Stimulated activated CD8-positive, alpha-beta memory T cell treated with anti-CD3 and anti-CD28 coated beads, Interleukin-15, amount 100 ng/mL, for 1 hour (primary cell): ENCODE data around the gene POU3F1.

ENCODE experiments used
- DNase-seq: peaks from one replicate; pipeline ENCODE4 v3.0.0-alpha.2; 2020; ENCODE audit warnings: low read depth

POU3F1 gene

DNA sequence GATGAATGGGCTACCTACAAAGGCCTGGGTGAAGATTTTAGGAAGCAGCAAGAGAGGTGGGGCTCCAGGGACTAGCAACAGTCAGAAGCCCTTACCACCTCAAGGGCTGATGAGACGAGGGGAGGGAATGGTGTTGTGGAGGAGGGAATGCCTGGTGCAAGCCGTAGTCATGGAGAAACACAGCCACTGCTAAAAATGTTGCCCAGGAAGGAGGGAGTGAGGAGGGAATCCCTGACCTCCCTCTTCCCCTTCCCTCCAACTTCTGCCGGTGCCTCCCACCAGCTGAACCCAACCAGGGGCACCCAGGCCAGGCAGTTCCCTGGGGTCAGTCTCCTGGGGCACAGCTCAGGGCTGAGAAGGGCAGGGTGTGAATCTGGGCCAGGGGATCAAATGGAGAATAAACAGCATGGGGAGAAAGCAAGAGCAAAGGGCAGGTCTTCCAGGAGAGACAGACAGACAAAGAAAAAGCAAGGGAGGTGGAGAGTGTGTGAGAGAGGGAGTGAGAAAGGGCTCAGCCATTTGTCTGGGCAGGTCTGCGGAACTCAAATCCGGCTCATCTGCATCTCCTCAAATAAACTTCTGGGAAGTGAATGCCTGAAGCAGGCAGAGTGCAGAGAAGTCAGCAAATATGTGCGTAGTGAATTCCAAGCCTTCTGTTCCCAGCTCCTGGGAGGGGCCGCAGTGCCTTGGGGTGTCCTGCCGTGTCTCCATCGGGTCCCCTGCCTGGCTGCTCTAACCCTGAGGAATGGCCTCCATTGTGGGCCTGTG is 27.1 kb upstream of the POU3F1 start:
- DNase-seq, result no peak

DNA sequence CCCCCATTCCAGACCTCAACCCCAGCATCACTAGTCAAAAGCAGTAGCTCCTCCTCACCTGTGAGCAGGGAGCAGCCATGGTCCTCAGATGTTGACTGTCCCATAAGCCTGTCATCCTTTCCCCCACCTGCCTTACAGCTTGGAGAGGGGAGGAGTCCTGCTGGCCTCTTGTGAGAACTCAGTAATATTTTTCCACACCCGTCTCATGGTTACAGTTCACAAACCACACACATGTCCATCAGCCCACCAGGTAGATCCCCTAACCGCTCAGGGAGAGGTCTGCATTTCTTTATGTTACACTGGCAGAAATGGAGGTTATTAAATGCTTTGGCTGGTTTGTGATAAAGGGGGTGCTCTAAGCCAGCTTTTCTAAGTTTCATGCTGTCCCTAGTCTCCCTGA is 26.3 kb upstream of the POU3F1 start:
- DNase-seq, result no peak

DNA sequence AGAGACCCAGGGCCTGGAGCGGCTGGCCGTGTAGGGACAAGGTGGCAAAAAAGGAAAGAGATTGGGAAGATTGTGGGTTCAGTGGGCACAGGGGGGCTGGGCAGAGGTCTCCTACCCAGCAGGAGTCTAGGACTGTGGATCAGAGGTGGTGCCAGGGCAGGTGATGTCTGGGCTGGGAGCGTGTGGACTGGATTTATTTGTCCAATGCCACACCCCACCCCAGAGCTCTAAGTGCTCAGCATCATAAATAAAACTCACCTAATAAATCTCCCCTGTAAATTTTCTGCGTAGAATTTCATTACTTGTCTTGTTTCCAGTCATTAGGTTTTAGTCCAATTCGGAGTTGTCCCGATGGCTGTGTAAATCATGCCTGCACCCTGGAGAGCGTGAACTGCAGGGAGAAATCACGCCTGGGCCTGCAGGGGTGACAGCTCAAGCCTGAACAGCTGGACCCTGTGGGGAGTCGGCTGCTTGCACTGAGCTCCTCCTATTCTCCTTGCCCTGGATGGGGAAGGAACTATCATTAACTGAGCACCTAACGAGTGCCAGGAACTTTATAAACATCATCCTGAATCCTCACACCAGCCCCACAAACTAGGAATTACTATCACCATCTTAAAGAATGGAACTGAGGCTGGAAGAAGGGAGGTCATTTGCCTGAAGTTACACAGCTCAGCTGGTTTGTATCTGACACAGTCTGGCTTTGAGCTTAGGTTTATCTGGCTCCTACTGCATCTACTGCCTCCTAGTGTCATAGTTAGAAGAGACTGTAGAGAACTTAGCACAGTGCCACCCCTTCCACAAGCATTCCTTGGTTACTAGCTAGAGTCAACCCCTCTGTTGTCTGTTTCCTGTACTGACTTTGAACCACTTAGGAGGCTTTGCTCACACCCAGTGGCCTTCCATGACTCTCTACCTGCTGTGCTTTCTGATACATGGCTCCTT is 25.0 kb upstream of the POU3F1 start:
- no peak for DNase-seq

DNA sequence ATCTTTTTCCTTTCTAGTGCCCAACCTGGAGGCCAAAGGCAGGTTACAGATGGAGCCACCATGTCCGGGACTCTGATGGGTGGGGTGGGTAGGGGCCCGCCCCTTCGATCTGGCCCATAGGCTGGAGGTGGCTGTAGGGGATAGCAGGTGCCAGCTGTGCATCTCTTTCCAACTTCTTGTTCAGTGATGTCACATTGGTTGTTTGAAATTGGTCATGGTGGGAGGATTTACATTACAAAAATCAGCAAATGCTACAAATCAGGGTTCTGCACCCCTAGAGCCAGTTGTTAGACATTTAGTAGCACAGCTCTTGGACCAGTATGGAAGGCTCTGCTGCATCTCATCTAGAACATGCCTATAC is 22.4 kb upstream of the POU3F1 start:
- no peak for DNase-seq

DNA sequence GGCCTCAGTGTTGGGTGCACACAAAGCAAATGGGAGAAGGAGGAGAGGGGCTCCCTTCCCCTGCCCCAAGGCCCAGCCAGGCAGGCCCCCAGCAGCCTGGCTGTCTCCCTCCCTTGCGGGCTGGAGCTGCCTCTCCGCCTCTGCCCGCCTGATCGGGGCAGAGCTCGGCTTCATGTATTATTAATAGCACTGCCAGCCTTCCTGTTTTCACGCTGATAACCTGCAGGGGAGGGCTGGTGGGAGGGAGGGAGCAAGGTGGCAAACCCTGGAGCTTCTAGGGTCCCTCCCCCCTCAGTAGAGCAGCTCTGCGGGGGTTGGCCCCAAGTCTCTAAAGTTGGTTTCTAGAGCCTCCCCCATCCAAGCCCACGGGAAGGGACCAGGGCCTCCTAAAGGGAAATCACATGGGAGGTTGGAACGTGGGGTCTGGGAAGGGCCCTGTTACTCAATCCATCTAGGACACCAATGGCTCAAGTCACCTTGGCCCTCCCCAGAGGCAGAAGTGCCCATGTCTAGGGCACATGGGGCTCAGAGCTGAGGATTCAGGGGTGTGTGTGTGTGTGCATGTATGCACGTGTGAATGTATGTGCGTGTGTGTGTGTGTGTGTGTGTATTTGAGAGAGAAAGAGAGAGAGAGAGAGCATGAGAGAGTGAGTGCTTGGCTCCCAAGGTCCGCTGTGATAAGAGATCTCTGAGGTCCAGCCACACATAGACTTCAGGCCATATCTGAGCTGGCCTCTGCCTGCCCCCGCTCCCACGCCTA is 21.8 kb upstream of the POU3F1 start:
- no peak for DNase-seq

DNA sequence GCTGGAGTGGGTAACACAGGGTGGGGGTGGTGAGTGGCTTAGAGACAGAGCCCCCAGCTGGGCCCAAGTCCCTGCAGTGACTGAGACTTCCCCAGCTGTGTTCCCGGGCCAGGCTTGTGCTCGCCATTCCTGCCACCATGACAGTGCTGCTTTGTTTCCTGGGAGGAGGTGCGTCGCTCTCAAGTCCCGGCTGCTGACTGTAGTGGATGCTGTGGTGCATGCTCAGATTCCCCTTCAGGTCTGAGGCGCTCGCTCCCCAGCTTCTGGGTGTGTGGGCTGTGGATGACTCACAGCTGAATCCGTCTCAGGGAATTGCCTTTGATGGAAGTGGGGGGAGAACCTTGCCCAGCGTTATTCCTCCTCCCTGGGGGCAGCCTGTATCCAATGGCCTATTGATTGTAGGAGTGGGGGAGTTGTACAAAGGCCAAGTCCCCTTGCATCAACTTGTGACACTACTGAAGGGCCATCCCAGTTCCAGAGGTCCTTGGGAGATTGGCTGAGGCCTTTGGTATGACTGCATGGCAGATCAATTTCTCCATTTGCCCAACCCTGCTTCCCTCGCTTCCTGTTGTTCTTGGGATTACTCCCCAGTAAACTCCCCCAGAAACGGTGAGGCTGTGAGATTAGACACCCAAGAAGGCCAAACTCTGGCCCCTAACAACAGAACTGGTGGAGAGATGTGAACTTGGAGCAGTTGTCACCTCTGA is 17.8 kb upstream of the POU3F1 start:
- no peak for DNase-seq

DNA sequence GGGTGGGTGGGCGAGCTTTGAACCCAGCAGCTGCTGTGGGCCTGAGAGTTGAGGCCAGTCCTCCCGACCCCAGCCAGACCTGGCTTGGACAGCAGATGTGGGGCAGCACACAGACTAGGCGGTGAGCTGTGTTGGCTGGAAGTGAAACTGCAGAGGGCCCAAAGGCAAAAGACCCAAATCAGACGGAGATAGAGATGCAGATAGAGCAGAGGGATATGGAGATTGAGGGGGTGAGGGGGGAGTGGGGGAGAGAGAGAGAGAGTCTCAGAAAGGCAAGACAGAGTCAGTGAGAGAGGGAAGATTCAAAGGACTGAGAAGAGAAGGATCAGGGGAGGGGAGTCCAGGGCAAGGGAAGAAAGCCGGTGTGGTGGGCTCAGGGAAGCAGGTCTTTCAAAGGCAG is 17.0 kb upstream of the POU3F1 start:
- no peak for DNase-seq

DNA sequence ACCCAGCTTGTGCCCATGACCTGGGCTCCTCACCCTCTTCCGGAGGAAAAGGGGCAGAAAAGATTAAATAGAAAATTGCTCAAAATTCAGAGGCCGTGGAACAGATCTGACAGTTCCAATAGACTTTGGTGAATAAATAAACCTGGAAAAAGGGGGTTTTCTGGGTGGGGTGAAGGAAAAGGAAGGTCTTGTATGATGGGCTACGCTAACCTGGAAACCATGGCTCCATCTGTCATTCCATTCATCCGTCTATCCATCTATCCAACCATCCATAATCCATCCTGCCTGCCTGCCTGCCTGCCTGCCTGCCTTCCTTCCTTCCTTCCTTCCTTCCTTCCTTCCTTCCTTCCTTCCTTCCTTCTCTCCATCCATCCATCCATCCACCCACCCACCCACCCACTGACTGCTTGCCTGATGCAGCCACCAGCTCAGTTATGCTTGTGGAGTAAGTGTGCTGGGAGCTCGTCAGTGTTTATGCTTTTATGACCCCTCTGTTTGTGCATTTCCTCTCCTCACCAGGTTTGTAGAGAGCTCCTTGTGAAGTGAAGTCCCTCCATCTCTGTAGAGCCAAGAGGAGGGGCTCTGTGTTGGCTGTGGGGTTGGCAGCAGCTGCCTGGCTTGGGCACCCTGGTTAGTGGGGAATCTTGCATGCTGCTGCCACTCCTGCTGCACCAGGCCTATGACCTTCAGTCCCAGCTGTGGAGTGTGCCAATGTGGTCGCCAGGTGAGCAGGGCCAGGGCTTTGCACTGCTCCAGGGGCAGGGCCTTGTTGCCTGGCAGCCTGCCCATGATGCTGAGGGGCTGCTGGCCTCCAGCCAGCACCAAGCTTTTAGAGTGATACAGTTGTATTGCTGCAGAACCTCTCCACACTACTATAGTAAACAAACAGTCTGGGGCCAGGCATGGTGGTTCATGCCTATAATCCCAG is 16.0 kb upstream of the POU3F1 start:
- no peak for DNase-seq

DNA sequence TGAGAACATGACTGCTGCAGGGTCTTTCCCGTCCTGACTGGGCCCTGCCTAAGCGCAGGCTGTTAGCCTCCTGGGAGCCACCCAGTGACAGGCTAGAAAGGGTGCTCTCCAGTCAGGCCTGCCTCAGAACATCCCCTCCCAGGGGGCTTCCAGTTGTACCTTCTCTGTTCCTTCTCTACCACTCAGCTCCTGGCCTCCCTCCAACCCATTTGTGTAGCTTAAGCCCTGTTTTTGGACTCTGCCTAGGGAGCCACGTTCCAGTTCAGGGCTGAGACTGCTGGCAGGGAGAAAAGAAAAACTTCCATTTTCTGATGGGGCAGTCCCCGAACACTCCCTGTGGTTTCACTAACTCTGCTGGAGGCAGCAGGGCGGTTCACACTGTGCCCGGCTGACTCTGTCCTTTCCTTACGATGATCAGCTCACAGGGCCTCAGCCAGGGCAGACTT is 15.3 kb upstream of the POU3F1 start:
- DNase-seq, result no peak

DNA sequence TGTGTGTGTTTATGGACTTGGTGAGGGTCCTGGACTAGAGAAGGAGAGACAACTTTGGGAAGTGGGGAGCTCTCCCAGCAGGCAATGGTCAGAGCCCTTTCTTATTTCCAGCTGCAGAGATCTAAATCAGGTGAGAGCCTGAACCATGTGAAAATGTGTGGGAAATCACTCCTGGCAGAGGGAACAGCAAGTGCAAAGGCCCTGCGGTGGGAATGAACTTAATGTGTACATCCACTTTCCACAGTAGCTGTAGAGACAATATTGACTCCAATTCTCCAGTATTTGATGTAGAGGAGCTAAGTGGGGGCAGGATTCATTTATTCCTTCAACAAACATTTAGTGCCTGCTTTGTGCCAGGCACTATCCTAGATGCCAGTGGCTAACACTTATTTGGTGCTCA is 14.7 kb upstream of the POU3F1 start:
- no peak for DNase-seq

DNA sequence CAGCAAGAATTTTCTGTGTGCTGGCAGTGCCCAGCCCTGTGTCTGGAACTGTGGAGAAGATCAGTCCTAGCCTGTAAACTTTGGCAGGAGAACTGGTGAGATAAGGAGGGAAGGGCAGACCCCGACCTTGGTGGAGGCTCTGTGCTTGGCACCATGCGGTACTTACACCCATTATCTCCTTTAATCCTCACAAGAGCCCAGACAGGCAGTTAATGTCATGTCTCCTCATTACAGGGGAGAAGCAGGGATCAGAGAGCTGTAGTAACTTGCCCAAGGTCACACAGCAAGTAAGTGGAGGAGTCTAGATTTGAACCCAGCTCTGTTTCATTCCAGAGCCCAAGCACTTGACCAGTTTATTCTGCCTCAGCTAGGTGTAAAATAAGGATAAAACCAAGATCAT is 13.9 kb upstream of the POU3F1 start:
- no peak for DNase-seq

DNA sequence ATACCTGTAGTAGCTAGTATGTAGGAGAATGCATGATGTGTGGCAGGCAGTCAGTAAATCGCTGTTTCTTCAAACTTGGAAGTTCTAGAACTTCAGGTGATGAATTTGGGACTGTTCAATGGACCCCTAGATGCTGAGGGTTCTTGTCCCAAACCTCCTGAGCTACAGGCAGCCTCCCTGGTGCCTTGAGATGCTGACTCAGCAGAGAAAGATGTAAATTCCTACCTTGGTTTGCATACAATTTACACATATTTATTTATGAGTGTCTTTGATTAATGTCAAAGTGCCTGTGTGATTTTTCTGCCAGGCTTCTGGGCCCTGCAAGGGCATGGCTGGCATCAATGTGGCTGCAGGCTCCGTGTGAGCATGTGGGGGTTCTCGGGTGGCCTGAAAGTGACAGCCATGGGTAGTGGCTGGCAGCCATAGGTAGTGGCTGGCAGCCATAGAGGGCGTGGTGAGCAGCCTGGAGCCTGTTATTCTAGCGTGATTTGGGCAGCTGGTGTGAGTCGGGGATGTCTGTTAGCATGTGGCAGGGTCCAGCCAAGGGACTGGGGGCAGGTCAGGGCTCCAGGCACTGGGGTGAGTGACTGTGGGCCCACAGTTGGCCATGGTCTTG is 13.2 kb upstream of the POU3F1 start:
- DNase-seq, result no peak

DNA sequence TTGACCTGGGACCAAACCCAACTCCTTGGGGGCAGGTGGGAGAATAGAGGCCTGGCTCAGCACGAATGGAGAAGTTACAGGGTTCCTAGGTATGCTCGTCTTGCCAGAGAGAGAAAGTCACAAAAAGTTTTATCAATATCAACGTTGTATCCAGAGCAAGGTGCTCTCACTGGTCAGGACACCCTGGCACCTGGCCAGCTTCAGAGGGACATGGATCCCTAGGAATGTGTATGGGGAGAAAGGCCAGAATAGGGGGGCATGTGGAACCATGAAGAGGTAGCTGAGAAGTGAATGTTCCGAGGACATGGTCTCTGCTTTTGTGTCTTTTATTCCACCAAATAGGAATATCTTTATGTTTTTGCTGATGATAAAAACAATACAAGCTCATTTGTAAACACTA is 9.4 kb upstream of the POU3F1 start:
- DNase-seq, result no peak

DNA sequence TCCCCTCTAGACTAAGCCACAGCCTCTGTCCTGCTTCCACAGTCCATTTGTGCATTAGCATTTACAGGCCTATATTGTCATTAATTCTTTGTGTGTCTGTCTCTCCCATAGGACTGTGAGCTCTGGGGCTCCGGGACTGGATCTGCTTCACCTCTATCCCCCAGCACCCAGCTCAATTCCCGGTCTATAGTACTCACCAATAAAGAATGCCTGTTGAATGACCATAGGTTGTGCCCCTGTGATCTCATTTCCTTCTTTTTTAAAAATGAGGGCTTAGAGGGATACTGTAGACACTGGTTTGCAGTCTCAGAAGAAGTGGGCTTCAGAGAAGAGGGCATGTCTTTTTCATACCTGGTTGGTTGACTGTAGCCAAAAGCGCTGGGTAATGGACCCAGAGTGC is 8.8 kb upstream of the POU3F1 start:
- DNase-seq, result no peak

DNA sequence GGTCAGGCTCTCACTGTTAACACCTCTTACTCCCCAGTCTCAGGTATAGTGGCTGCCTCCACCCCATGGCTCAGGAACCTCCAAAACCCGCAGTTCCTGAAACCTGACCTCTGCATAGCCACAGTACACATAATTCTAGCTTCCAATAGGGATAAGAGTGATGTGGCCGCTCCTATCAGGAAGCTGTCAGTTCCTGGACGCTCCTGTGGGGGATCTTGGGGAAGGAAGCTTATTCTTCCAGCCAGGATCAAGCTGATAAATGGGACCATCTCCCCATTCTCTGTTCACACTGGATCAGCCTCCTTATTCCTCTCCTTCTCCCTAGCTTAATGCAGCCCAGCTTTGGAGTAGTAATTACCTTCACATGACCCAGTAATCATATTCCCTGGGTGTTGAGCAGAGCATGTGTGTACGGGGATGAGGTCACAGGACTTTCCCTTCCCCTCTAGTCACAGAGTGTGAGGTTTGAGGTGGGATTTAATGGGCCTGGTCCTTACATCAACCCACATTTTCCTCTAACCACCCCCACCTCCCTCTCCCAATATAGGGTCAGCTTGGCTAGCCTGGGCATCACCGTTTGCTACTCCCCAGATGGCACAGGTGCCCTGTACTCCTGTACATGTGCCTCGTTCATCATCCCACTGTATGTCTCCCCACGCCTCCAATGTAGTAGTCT is 7.0 kb upstream of the POU3F1 start:
- no peak for DNase-seq

DNA sequence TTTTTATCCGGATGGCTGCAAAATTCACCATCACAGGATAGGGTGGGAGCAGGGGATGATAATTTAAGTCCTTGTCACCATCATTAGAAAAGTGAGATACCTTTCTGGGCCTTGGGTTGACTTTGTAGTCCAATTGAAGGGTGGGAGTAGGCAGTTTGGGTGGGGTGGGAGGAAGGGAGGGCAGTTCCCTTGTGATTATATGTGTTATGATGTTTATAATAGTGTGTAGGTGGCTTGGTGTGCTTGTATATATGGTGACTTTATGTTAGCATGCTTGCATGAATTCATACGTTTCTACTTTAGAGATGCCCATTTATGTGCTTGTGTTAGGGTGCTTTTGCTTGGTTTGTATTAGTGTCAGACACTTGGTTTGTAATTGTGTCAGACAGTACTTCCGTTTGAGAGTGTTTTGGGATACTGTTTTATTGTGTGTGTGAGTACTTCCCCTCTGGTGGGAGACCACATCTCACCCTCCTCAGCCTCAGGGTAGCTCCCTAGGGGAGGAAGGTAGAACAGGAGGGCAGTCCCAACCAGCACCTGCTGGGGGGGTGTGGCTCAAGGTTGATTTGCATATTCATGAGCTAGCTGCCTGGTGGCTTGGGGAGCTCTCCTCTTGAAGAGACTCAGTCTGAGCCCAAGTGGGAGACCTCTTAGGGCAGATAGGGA is 6.3 kb upstream of the POU3F1 start:
- no peak for DNase-seq

DNA sequence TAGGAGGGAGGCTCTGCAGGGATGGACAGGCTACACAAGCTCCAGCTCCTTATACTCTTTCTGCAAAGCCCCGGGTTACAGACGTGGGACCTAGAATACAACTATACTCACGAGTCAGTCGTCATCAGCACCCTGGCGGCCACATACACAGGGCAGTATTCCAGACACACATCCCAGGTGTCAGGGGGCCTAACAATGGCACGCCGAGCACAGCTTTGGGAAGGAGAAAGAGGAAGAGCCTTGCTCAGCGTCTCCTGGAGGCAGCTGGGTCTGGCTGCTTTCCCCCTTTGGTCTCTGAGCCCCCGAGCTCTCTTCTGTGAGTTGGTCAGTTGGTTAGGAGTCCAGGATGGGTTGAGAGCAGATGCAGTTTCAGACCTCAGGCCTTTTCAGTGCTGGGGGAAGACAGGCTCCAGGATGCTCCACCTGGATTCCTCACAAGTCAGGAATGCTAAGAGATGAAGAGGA is 4.5 kb upstream of the POU3F1 start:
- DNase-seq, result no peak

DNA sequence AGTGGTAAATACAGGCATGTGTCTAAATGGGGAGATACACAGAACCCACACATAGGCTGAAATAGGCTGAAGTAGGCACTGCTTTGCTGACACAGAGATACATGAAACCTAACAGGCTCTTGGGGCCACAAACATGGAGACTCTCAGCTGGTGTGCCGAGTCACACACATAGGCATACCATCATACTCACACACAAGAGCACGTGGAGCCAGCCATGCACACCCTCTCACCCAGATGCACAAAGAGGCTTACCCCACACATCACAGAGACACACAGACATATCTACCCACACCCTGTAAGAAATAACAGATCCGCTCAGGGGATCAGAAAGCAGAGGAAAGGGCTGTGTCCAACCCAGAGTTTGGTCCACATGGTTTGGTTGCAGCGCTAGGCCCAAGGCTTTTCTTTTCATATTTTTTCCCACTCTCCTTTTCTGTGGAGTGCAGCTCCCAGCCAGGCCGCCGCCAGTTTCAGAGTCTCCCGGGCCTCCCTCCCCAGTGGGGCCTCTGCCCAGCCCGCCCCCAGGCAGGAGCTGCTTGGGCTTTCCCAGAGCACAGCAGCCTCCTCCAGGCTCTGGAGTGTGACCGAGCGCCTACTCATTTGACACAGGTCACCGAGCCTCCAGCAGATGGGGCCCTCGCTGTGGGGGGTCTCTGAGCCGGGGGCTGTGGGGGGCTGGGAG is 3.9 kb upstream of the POU3F1 start:
- no peak for DNase-seq
